WTC11 (cell line): ENCODE measurements around the gene ARHGEF33. TPM values are rescaled to one million over a fixed set of nuclear protein-coding genes. Genes with fewer than 3 reads are reported as not detected.

ENCODE experiments used
- ATAC-seq: fragments of 200-7000 bp; cut with Tn5 transposase; 2 replicates; pipeline ENCODE4 v1.10.0; 2021; ENCODE audit warnings: mild to moderate bottlenecking, moderate library complexity
- CTCF ChIA-PET: fragments of 300-600 bp; sonication (Branson Sonifier 250); formaldehyde crosslinking; loops from one replicate; lab custom pipeline; 2021; ENCODE audit warnings: antibody characterized with exemption; lab: Charles Lee
- POLR2A ChIA-PET: fragments of 350-600 bp; sonication (Branson Sonifier 250); formaldehyde crosslinking; loops from one replicate; lab custom pipeline; 2021; ENCODE audit warnings: antibody characterized with exemption; lab: Charles Lee
- DNase-seq: peaks from one replicate; pipeline ENCODE4 v3.0.0; 2021; ENCODE audit warnings: low spot score
- H3K27ac Mint-ChIP-seq: 2 replicates; pipeline ENCODE4 v1.8.0; 2021; ENCODE audit warnings: mixed read lengths
- H3K27me3 Mint-ChIP-seq: 2 replicates; pipeline ENCODE4 v1.8.0; 2021; ENCODE audit warnings: low read depth, mild to moderate bottlenecking, moderate library complexity, mixed read lengths
- H3K36me3 Mint-ChIP-seq: 2 replicates; pipeline ENCODE4 v1.8.0; 2021; ENCODE audit warnings: mixed read lengths
- H3K4me1 Mint-ChIP-seq: 2 replicates; pipeline ENCODE4 v1.8.0; 2022; ENCODE audit warnings: mixed read lengths
- H3K4me3 Mint-ChIP-seq: 2 replicates; pipeline ENCODE4 v1.8.0; 2021; ENCODE audit warnings: mild to moderate bottlenecking, moderate library complexity, mixed read lengths
- H3K9me3 Mint-ChIP-seq: 2 replicates; pipeline ENCODE4 v1.8.0; 2021; ENCODE audit warnings: mixed read lengths
- CTCF ChIP-seq: fragments of 200-600 bp; IDR thresholded peaks from 2 replicates; pipeline ENCODE4 v1.8.0; 2022; ENCODE audit warnings: antibody characterized with exemption
- ELF4 ChIP-seq: sonication (generic); formaldehyde crosslinking; IDR thresholded peaks from 2 replicates; pipeline ENCODE4 v1.8.1; 2022; ENCODE audit warnings: low read depth, mild to moderate bottlenecking, moderate library complexity, missing genetic modification reagents
- ERG ChIP-seq: fragments of 250-450 bp; sonication (Bioruptor Pico); IDR thresholded peaks from 2 replicates; pipeline ENCODE4 v1.8.0; 2021; ENCODE audit warnings: mild to moderate bottlenecking
- FOXP1 ChIP-seq: sonication (generic); formaldehyde crosslinking; IDR thresholded peaks from 2 replicates; pipeline ENCODE4 v1.8.0; 2022; ENCODE audit warnings: missing genetic modification reagents, mild to moderate bottlenecking, moderate library complexity, borderline replicate concordance
- FOXP4 ChIP-seq: sonication (generic); formaldehyde crosslinking; IDR thresholded peaks from 2 replicates; pipeline ENCODE4 v1.8.0; 2022; ENCODE audit warnings: mild to moderate bottlenecking, missing genetic modification reagents
- GRHL2 ChIP-seq: fragments of 250-450 bp; sonication (Bioruptor Pico); IDR thresholded peaks from 2 replicates; pipeline ENCODE4 v1.8.0; 2022; ENCODE audit warnings: mild to moderate bottlenecking, moderate library complexity; ENCODE audit not compliant: insufficient replicate concordance, severe bottlenecking
- HMGXB4 ChIP-seq: sonication (generic); formaldehyde crosslinking; IDR thresholded peaks from 2 replicates; pipeline ENCODE4 v1.8.1; 2023; ENCODE audit warnings: mild to moderate bottlenecking, moderate library complexity, missing genetic modification reagents
- KAT7 ChIP-seq: sonication (generic); formaldehyde crosslinking; IDR thresholded peaks from 2 replicates; pipeline ENCODE4 v1.8.1; 2023; ENCODE audit warnings: missing genetic modification reagents, mild to moderate bottlenecking, borderline replicate concordance
- MAX ChIP-seq: sonication (generic); formaldehyde crosslinking; IDR thresholded peaks from 2 replicates; pipeline ENCODE4 v1.8.0; 2022; ENCODE audit warnings: mild to moderate bottlenecking, missing genetic modification reagents
- MLX ChIP-seq: sonication (generic); formaldehyde crosslinking; IDR thresholded peaks from 2 replicates; pipeline ENCODE4 v1.8.1; 2023; ENCODE audit warnings: mild to moderate bottlenecking, missing genetic modification reagents, moderate library complexity
- MXD4 ChIP-seq: fragments of 250-450 bp; sonication (Bioruptor Pico); IDR thresholded peaks from 2 replicates; pipeline ENCODE4 v1.8.0; 2021; ENCODE audit warnings: mild to moderate bottlenecking, moderate library complexity, borderline replicate concordance
- RELA ChIP-seq: sonication (generic); formaldehyde crosslinking; IDR thresholded peaks from 2 replicates; pipeline ENCODE4 v1.8.1; 2022; ENCODE audit warnings: missing genetic modification reagents, mild to moderate bottlenecking, borderline replicate concordance
- TP53 ChIP-seq: sonication (generic); formaldehyde crosslinking; IDR thresholded peaks from 2 replicates; pipeline ENCODE4 v1.8.1; 2023; ENCODE audit warnings: mild to moderate bottlenecking, missing genetic modification reagents
- USF2 ChIP-seq: sonication (generic); formaldehyde crosslinking; IDR thresholded peaks from 2 replicates; pipeline ENCODE4 v1.8.1; 2023; ENCODE audit warnings: mild to moderate bottlenecking, missing genetic modification reagents, moderate library complexity
- ZBTB21 ChIP-seq: sonication (generic); formaldehyde crosslinking; IDR thresholded peaks from 2 replicates; pipeline ENCODE4 v1.8.1; 2023; ENCODE audit warnings: mild to moderate bottlenecking, missing genetic modification reagents, borderline replicate concordance
- ZNF121 ChIP-seq: sonication (generic); formaldehyde crosslinking; IDR thresholded peaks from 2 replicates; pipeline ENCODE4 v1.8.0; 2023; ENCODE audit warnings: missing genetic modification reagents
- ZNF138 ChIP-seq: sonication (generic); formaldehyde crosslinking; conservative IDR thresholded peaks from 2 replicates; pipeline ENCODE4 v1.8.1; 2022; ENCODE audit warnings: mild to moderate bottlenecking, moderate library complexity, missing genetic modification reagents
- ZNF416 ChIP-seq: fragments of 250-450 bp; sonication (Bioruptor Pico); IDR thresholded peaks from 2 replicates; pipeline ENCODE4 v1.9.0; 2021; ENCODE audit warnings: mild to moderate bottlenecking, inconsistent platforms
- ZSCAN18 ChIP-seq: fragments of 250-450 bp; sonication (Bioruptor Pico); IDR thresholded peaks from 2 replicates; pipeline ENCODE4 v2.1.2; 2022; ENCODE audit warnings: mild to moderate bottlenecking, moderate library complexity
- total RNA-seq: library from RNA; stranded (reverse); gene quantifications from 3 replicates; pipeline ENCODE4 v1.2.3, GENCODE V29; 2021

ARHGEF33 gene
- total RNA-seq, 1 experiment from 2014 or later: 0.42 TPM

- no peak for TF ChIP-seq FOXP4 (CRISPR knock-in tag)
These were observed 630 bp upstream of the ARHGEF33 start (continued) for GRCh38 chr2:38889045-38889444.

- Mint-ChIP-seq H3K36me3 (no peaks in the 10 kb centered on the region), H3K27me3 (no peaks in the 10 kb centered on the region; the same call in 1 of the 2 replicates), H3K4me3 (no peak overlapping the region), H3K9me3 (no peaks in the 10 kb centered on the region), H3K4me1 (0 out of 2 replicates have a peak, but pooled peaks cover 3% of the 10 kb centered on the region), H3K27ac (no peak overlapping the region)
- ATAC-seq (no peak), DNase-seq (no peak)
- ChIA-PET POLR2A (interaction anchor here (0.7 kb wide), 1 partner anchor 135 kb away, joined by 5 read pairs; no protein-coding TSS in a partner anchor), CTCF (interaction anchor here (0.7 kb wide), 1 partner anchor 55 kb away, joined by 3 read pairs; no protein-coding TSS in a partner anchor)
- no peak for TF ChIP-seq CTCF
- TF ChIP-seq FOXP1 (CRISPR knock-in tag): no peak
- TF ChIP-seq GRHL2 (CRISPR knock-in tag): no peak
- no peak for TF ChIP-seq MLX (CRISPR knock-in tag)
- TF ChIP-seq ZNF416 (CRISPR knock-in tag): no peak
- TF ChIP-seq ERG (CRISPR knock-in tag): no peak
- TF ChIP-seq MAX: no peak
- no peak for TF ChIP-seq ZNF138 (CRISPR knock-in tag)
- no peak for TF ChIP-seq MXD4 (CRISPR knock-in tag)
- no peak for TF ChIP-seq ZSCAN18 (CRISPR knock-in tag)
- TF ChIP-seq RELA (CRISPR knock-in tag): no peak
- no peak for TF ChIP-seq USF2
- TF ChIP-seq ZBTB21: no peak
- TF ChIP-seq ZNF121: no peak
- no peak for TF ChIP-seq ELF4
- no peak for TF ChIP-seq KAT7 (CRISPR knock-in tag)
- TF ChIP-seq HMGXB4 (CRISPR knock-in tag): no peak
- no peak for TF ChIP-seq FOXP4 (CRISPR knock-in tag)
- no peak for TF ChIP-seq TP53 (CRISPR knock-in tag)
These were observed 3.1 kb downstream of the ARHGEF33 start for GRCh38 chr2:38892819-38893218.
